Ovary (tissue), 3 donors: Measurements from ENCODE around the gene SUPT6H.

ENCODE experiments used
- POLR2A ChIP-seq: fragments of 450-650 bp; IDR thresholded peaks from one replicate; pipeline ENCODE4 v1.6.1; 2017; ENCODE audit warnings: antibody characterized with exemption, mild to moderate bottlenecking, moderate library complexity
- TF ChIP-seq, protein P1 (sequence below), 3 donors: fragments of 450-650 bp in 2 of 3; fragments of 200-600 bp in 1 of 3; IDR thresholded peaks; one replicate each; pipeline versions ENCODE4 v1.5.1 to v1.8.0; 2016 to 2022; ENCODE audit warnings: antibody characterized with exemption in 3 of 3, mild to moderate bottlenecking in 1 of 3
- donor health status: DM: no; HTN: no; CAD: no.

DNA sequence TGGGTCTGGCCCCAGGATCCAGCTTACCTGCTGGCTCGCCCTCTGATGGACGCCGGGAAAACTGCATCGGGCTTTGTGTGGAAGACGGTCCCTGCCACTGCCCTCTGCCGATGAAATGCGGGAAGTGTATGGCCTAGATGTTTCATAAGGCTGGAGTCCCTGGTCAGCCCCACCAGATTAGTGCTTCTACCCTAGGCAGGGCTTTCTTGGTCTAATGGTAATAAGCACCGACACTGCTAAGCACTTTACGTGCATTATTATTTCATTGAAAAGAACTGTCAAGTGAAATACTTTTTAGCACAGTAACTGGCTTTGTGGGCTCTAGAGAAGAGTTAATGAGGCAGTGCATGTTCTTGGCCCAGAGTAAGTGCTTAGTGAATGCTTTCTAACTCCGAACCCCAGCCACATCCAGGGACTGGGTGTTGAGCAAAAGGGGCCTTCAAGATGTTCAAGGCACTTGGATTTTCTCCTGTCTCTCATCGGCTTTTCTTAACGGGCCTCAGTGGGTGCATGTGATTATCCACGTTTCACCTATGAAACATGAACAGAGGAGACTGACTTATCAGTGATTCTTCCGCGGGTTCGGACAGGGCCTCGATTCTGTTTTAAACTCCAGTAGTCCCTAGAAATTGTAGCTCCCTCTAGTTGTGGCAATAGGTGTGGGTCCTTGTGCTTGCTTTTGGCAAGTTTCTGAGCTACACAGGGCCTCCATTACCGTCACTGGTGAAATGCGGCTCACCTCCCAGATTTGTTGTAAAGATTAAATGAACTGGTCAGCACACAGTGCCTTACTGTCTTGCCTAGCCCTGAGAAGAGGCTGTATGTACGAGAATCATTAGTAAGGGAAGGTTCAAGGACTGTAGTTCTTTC, 88.4 kb downstream of the SUPT6H start:
- TF ChIP-seq, protein P1, sequence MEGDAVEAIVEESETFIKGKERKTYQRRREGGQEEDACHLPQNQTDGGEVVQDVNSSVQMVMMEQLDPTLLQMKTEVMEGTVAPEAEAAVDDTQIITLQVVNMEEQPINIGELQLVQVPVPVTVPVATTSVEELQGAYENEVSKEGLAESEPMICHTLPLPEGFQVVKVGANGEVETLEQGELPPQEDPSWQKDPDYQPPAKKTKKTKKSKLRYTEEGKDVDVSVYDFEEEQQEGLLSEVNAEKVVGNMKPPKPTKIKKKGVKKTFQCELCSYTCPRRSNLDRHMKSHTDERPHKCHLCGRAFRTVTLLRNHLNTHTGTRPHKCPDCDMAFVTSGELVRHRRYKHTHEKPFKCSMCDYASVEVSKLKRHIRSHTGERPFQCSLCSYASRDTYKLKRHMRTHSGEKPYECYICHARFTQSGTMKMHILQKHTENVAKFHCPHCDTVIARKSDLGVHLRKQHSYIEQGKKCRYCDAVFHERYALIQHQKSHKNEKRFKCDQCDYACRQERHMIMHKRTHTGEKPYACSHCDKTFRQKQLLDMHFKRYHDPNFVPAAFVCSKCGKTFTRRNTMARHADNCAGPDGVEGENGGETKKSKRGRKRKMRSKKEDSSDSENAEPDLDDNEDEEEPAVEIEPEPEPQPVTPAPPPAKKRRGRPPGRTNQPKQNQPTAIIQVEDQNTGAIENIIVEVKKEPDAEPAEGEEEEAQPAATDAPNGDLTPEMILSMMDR (IDR thresholded peaks at IDR 0.05), result peak; percentile 97 to 99 (median 98)
- no peak for TF ChIP-seq POLR2A
